ENCODE results near the gene B4GALT2.

The B4GALT2 gene

DNA sequence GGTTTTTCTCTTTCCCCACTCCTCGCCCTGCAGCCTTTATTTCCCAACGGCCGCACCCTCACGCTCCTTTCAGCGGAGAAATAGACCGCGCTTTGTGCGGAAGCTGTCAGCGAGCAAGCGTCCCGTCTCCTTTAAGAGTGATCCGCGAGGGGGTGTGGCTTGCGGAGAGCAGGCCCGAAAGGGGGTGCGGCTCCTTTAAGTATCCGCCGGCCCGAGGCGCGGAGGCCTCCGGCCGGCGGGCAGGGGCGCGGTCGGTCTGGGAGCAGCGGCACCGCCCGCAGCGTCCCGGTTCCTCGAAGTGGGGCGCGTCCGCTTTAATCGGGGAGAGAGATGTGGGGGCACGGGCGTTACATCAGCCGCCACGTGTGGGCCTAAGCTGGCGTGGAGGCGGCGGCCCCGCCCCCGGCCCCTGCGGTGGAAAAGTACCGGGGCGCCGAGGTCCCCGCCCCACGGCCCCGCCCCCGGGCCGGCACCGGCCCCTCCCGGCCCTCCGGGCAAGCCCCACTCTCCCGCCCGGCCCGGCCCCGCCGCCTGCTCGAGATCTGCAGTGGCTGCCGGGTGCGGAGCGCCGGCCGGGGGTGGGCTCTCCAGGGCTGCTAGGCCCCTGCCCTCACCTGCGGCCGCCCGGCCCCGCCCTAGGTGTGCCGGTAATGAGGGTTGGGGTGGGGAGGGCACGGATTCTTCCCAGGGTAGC, 51.0 kb downstream of the B4GALT2 start:
- no peaks in the 10 kb centered on the region for H3K36me3 ChIP-seq (ENCODE audit: control insufficient read depth, insufficient read depth, low read length)
- peak overlapping the region; percentile 85 for H3K4me3 ChIP-seq (ENCODE audit: insufficient read depth, low read depth, low read length)
- no peaks in the 10 kb centered on the region for H3K27me3 ChIP-seq (ENCODE audit: control insufficient read depth, insufficient read depth, low read length, poor library complexity, severe bottlenecking)
- no peaks in the 10 kb centered on the region for H3K9me3 ChIP-seq (ENCODE audit: control insufficient read depth, low read length)
- H3K27ac ChIP-seq (ENCODE audit: insufficient read depth, low read depth, low read length, poor library complexity, severe bottlenecking): peak overlapping the region; percentile 93
- 0% methylated on average over 75 of the region's 75 CpGs for WGBS, 2 experiments
- H3K4me1 ChIP-seq (ENCODE audit: control insufficient read depth, insufficient read depth, low read length): peaks cover 31% of the 10 kb centered on the region

DNA sequence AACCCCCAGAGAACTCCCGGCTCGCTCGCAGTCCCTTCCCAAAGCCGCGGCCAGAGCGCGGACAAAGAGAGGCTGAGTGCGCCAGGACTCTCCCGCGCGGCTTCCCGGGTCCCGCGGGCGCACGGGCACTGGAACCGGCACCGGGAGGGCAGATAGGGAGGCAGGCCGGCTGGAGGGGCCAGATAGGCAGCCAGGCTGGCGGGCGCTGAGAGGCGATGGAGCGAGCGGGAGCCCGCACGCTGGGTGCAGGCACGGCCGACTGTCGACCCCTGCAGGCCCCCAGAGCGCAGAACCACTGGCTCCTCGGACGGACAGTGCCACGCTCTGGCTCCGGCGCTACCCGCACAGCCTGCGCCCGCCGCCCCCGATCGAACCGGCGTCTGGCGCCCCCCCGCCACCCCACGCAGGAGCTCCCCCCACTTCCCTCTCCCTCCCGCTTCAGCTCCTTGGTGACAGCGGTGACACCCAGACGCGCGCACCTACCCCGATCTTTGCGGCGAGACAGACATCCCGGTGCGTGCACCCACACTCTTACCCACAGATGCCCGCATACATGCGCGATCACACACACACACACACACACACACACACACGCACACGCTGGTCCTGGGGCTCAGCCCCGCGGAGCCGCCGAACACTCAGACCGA, 51.7 kb downstream of the B4GALT2 start:
- 0% methylated on average over 65 to 66 of the region's 66 CpGs for WGBS, 2 experiments
- Histone ChIP-seq H3K4me1 (ENCODE audit: control insufficient read depth, insufficient read depth, low read length) (peaks cover 35% of the 10 kb centered on the region), H3K9me3 (ENCODE audit: control insufficient read depth, low read length) (no peaks in the 10 kb centered on the region), H3K36me3 (ENCODE audit: control insufficient read depth, insufficient read depth, low read length) (no peaks in the 10 kb centered on the region), H3K4me3 (ENCODE audit: insufficient read depth, low read depth, low read length) (peak overlapping the region; percentile 85), H3K27me3 (ENCODE audit: control insufficient read depth, insufficient read depth, low read length, poor library complexity, severe bottlenecking) (no peaks in the 10 kb centered on the region), H3K27ac (ENCODE audit: insufficient read depth, low read depth, low read length, poor library complexity, severe bottlenecking) (peak overlapping the region; percentile 93)

- Histone ChIP-seq H3K36me3 (ENCODE audit: control insufficient read depth, insufficient read depth, low read length) (no peaks in the 10 kb centered on the region), H3K27me3 (ENCODE audit: control insufficient read depth, insufficient read depth, low read length, poor library complexity, severe bottlenecking) (no peaks in the 10 kb centered on the region), H3K4me1 (ENCODE audit: control insufficient read depth, insufficient read depth, low read length) (peaks cover 41% of the 10 kb centered on the region), H3K27ac (ENCODE audit: insufficient read depth, low read depth, low read length, poor library complexity, severe bottlenecking) (peak within 1 kb of the TSS; percentile 93), H3K4me3 (ENCODE audit: insufficient read depth, low read depth, low read length) (peak within 1 kb of the TSS; percentile 85), H3K9me3 (ENCODE audit: control insufficient read depth, low read length) (no peaks in the 10 kb centered on the region)
- WGBS, 2 experiments: 2% methylated on average over 39 to 40 of the region's 40 CpGs
These were observed 52.5 kb downstream of the B4GALT2 start, which contains the start of gene SLC6A9 for GRCh38 chr1:44031252-44032169. TSS of gene SLC6A9 (minus strand) at chr1:44031462. CDS start at chr1:44024277, 7,185 bp downstream.

GRCh38 chr1:44032170-44032790, 53.3 kb downstream of the B4GALT2 start:
- Histone ChIP-seq H3K27ac (ENCODE audit: insufficient read depth, low read depth, low read length, poor library complexity, severe bottlenecking) (peak overlapping the region; percentile 93), H3K27me3 (ENCODE audit: control insufficient read depth, insufficient read depth, low read length, poor library complexity, severe bottlenecking) (no peaks in the 10 kb centered on the region), H3K36me3 (ENCODE audit: control insufficient read depth, insufficient read depth, low read length) (no peaks in the 10 kb centered on the region), H3K4me1 (ENCODE audit: control insufficient read depth, insufficient read depth, low read length) (peaks cover 41% of the 10 kb centered on the region), H3K9me3 (ENCODE audit: control insufficient read depth, low read length) (no peaks in the 10 kb centered on the region), H3K4me3 (ENCODE audit: insufficient read depth, low read depth, low read length) (no peak overlapping the region)
- WGBS, 2 experiments: 83 to 85% methylated on average over 6 of the region's 6 CpGs

DNA sequence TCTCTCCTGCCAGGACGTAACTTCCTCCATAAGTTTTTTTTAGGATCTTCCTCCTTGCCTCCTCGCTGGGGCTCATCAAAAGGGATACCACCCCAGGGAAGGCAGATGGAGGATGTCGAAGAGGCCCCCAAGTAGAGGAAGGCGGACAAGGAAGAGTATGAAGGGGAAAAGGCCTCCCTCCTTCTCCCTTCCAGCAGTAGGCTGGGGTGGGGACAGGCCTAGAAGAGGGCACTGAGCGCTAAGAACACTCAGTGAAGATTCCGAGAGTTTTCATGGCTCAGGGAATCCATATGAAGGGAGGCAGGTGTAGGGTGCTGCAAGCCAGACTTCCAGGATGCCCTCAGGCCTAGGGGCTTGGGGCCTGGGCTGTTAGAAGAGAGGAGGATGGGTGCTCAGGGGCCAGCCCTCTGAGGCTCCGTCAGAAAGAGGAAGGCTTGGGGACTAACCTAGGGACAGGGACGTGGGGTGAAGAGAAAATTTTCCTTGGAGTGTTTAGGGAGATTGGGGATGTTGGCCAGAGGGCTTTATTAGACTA, 54.1 kb downstream of the B4GALT2 start:
- H3K27me3 ChIP-seq (ENCODE audit: control insufficient read depth, insufficient read depth, low read length, poor library complexity, severe bottlenecking): no peaks in the 10 kb centered on the region
- H3K27ac ChIP-seq (ENCODE audit: insufficient read depth, low read depth, low read length, poor library complexity, severe bottlenecking): no peak overlapping the region
- no peak overlapping the region for H3K4me3 ChIP-seq (ENCODE audit: insufficient read depth, low read depth, low read length)
- H3K36me3 ChIP-seq (ENCODE audit: control insufficient read depth, insufficient read depth, low read length): no peaks in the 10 kb centered on the region
- peaks cover 41% of the 10 kb centered on the region for H3K4me1 ChIP-seq (ENCODE audit: control insufficient read depth, insufficient read depth, low read length)
- WGBS, 2 experiments: 89 to 92% methylated on average over 8 of the region's 8 CpGs
- H3K9me3 ChIP-seq (ENCODE audit: control insufficient read depth, low read length): no peaks in the 10 kb centered on the region

DNA sequence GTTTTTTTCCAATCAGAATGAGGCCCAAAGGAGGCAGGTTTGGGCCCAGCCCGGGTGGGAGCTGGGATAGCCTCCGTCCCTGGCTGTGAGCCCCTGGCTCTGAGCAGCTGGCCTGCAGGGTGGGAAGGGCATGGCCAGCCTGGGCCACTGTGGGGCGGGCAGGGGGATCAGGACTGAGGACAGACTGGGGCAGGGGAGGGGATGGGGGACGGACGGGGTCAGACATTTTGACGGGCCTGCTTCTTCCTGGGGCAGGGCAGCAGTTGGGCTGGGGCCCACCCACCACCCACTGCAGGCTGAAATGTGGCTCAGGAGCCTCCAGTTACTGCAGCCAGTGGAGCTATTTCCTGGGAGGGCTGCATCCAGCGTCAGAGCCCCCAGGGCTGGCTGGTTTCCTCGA, 54.7 kb downstream of the B4GALT2 start:
- WGBS, 2 experiments: 77 to 80% methylated on average over 8 of the region's 8 CpGs
- Histone ChIP-seq H3K9me3 (ENCODE audit: control insufficient read depth, low read length) (no peaks in the 10 kb centered on the region), H3K36me3 (ENCODE audit: control insufficient read depth, insufficient read depth, low read length) (no peaks in the 10 kb centered on the region), H3K27ac (ENCODE audit: insufficient read depth, low read depth, low read length, poor library complexity, severe bottlenecking) (no peak overlapping the region), H3K27me3 (ENCODE audit: control insufficient read depth, insufficient read depth, low read length, poor library complexity, severe bottlenecking) (no peaks in the 10 kb centered on the region), H3K4me1 (ENCODE audit: control insufficient read depth, insufficient read depth, low read length) (peaks cover 41% of the 10 kb centered on the region), H3K4me3 (ENCODE audit: insufficient read depth, low read depth, low read length) (no peak overlapping the region)

- H3K36me3 ChIP-seq (ENCODE audit: control insufficient read depth, insufficient read depth, low read length): no peaks in the 10 kb centered on the region
- peaks cover 39% of the 10 kb centered on the region for H3K4me1 ChIP-seq (ENCODE audit: control insufficient read depth, insufficient read depth, low read length)
- WGBS, 2 experiments: 98% methylated on average over 4 of the region's 4 CpGs
- no peaks in the 10 kb centered on the region for H3K9me3 ChIP-seq (ENCODE audit: control insufficient read depth, low read length)
- H3K27me3 ChIP-seq (ENCODE audit: control insufficient read depth, insufficient read depth, low read length, poor library complexity, severe bottlenecking): no peaks in the 10 kb centered on the region
- no peak overlapping the region for H3K27ac ChIP-seq (ENCODE audit: insufficient read depth, low read depth, low read length, poor library complexity, severe bottlenecking)
- no peak overlapping the region for H3K4me3 ChIP-seq (ENCODE audit: insufficient read depth, low read depth, low read length)
These were observed 55.4 kb downstream of the B4GALT2 start for GRCh38 chr1:44034423-44034822.

DNA sequence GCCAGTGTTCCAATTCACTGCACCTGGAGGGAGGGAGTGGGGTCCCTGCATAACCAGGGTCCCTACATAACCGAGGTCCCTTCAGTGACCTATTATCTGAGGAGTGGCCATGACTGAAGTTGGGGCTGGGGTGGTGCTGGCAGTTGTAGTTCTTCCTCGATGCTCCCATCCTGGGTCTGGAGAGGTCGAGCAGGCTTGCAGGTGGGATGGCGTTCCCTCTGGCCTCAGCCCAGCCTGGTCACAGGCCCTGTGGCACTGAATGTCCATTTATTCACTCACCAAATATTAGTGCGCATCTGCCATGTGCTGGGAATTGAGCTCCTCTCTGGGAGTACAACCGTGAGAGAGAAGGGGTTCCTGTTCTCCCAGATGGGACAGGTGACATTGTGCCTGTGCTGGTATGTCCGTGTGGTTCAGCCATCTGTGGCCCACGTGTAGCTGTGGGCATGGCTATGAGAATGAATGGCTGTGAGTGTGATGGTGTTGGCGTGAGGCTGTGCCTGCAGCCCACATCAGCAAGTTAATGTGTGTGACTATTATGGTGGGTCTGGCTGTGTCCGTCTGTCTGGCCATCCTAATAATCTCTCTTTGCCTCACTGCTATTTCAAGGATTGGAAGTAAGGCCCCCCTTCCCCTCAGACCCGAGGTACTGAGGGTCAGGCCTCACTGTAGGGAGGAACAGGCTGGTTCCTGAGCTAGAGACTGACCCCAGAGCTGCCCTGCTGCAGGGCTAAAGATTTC, 56.1 kb downstream of the B4GALT2 start:
- no peaks in the 10 kb centered on the region for H3K36me3 ChIP-seq (ENCODE audit: control insufficient read depth, insufficient read depth, low read length)
- no peak overlapping the region for H3K4me3 ChIP-seq (ENCODE audit: insufficient read depth, low read depth, low read length)
- H3K9me3 ChIP-seq (ENCODE audit: control insufficient read depth, low read length): no peaks in the 10 kb centered on the region
- peaks cover 37% of the 10 kb centered on the region for H3K4me1 ChIP-seq (ENCODE audit: control insufficient read depth, insufficient read depth, low read length)
- WGBS, 2 experiments: 89 to 95% methylated on average over 11 of the region's 11 CpGs
- H3K27me3 ChIP-seq (ENCODE audit: control insufficient read depth, insufficient read depth, low read length, poor library complexity, severe bottlenecking): no peaks in the 10 kb centered on the region
- no peak overlapping the region for H3K27ac ChIP-seq (ENCODE audit: insufficient read depth, low read depth, low read length, poor library complexity, severe bottlenecking)

DNA sequence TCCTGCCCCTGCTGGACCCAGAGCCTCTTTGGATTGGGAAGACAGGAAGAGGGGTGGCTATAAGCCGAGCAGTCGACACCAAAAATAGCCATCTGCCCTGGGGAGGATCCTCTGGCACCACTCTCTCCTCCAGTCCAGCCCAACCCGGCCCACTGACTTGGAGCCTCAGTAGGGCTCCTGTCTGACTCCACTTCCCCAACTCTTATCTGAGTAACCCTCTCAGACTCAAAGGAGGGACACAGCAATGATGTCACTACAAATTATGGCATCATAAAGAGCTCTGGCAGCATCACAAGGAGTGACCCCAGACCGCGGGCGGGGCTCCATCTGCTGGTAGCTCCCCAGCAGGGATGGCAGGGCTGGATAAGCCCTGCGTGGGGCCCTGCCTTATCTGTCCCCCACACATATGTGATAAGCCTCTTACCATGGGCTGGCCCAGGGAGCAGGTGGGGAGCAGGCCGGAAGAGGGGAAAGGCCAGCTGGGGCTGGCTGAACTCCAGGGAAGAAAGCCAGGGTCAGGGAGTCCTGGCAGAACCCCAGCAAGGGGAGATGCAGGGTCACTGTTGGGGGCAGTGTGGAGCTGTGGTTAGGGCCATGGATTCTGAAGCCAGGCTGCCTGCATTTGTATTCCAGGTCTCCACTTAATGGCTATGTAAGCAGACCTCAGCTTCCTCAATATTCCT, 56.9 kb downstream of the B4GALT2 start:
- H3K4me1 ChIP-seq (ENCODE audit: control insufficient read depth, insufficient read depth, low read length): peaks cover 37% of the 10 kb centered on the region
- H3K27me3 ChIP-seq (ENCODE audit: control insufficient read depth, insufficient read depth, low read length, poor library complexity, severe bottlenecking): no peaks in the 10 kb centered on the region
- peak overlapping the region; percentile 51 for H3K27ac ChIP-seq (ENCODE audit: insufficient read depth, low read depth, low read length, poor library complexity, severe bottlenecking)
- 83 to 86% methylated on average over 8 of the region's 8 CpGs for WGBS, 2 experiments
- H3K36me3 ChIP-seq (ENCODE audit: control insufficient read depth, insufficient read depth, low read length): no peaks in the 10 kb centered on the region
- no peak overlapping the region for H3K4me3 ChIP-seq (ENCODE audit: insufficient read depth, low read depth, low read length)
- no peaks in the 10 kb centered on the region for H3K9me3 ChIP-seq (ENCODE audit: control insufficient read depth, low read length)

All from ectodermal cell (in vitro differentiated cells).